Neural cell (in vitro differentiated cells): ENCODE results near the gene ADAM23. TPM values are rescaled to one million over a fixed set of nuclear protein-coding genes. Genes with fewer than 3 reads are reported as not detected.

Experiments used
- H2AFZ ChIP-seq: fragments of 200-600, 300-800 bp; sonication (generic), shearing (Covaris generic); 2 replicates; pipeline ENCODE4 v1.6.0; 2014; ENCODE audit warnings: low read depth, mild to moderate bottlenecking, antibody characterized with exemption, low read length, moderate library complexity
- H3F3A ChIP-seq: fragments of 200-600 bp; shearing (Covaris generic); 2 replicates; pipeline ENCODE4 v1.6.1; 2016; ENCODE audit warnings: mild to moderate bottlenecking, moderate library complexity, mixed read lengths, antibody characterized with exemption, low read length; ENCODE audit not compliant: insufficient read depth, poor library complexity, severe bottlenecking
- H3K27ac ChIP-seq: fragments of 200-600, 300-800 bp; sonication (generic), shearing (Covaris generic); 2 replicates; pipeline ENCODE4 v1.5.1; 2014; ENCODE audit warnings: mild to moderate bottlenecking, low read length, moderate library complexity
- H3K27me3 ChIP-seq: fragments of 300-800, 200-600 bp; sonication (generic), shearing (Covaris generic); 2 replicates; pipeline ENCODE4 v1.6.0; 2014; ENCODE audit warnings: mild to moderate bottlenecking, low read depth, low read length, moderate library complexity; ENCODE audit not compliant: insufficient read depth
- H3K36me3 ChIP-seq: fragments of 300-800, 200-600 bp; sonication (generic), shearing (Covaris generic); 2 replicates; pipeline ENCODE4 v1.5.1; 2014; ENCODE audit warnings: mild to moderate bottlenecking, antibody characterized with exemption, low read length, moderate library complexity; ENCODE audit not compliant: insufficient read depth
- H3K4me2 ChIP-seq: fragments of 300-800, 200-600 bp; sonication (generic), shearing (Covaris generic); 2 replicates; pipeline ENCODE4 v1.6.0; 2014; ENCODE audit warnings: mild to moderate bottlenecking, low read length
- H3K4me3 ChIP-seq: fragments of 300-800, 200-600 bp; sonication (generic), shearing (Covaris generic); 2 replicates; pipeline ENCODE4 v1.5.1; 2014; ENCODE audit warnings: mild to moderate bottlenecking, low read length, moderate library complexity
- H3K79me2 ChIP-seq: fragments of 200-600 bp; shearing (Covaris generic); replicated peaks from 2 replicates; pipeline ENCODE4 v1.6.0; 2014; ENCODE audit warnings: mild to moderate bottlenecking, low read length, moderate library complexity; ENCODE audit not compliant: insufficient read depth
- H3K9ac ChIP-seq: fragments of 300-800, 200-600 bp; sonication (generic), shearing (Covaris generic); 2 replicates; pipeline ENCODE4 v1.6.1; 2016; ENCODE audit warnings: mild to moderate bottlenecking, low read length, mixed read lengths
- H3K9me2 ChIP-seq: fragments of 200-600 bp; shearing (Covaris generic); 2 replicates; pipeline ENCODE4 v1.6.1; 2016; ENCODE audit warnings: mild to moderate bottlenecking, low read length, mixed read lengths; ENCODE audit not compliant: insufficient read depth
- H3K9me3 ChIP-seq: fragments of 200-600, 300-800 bp; sonication (generic), shearing (Covaris generic); 2 replicates; pipeline ENCODE4 v1.6.1; 2016; ENCODE audit warnings: mild to moderate bottlenecking, mixed run types, low read length, moderate library complexity, mixed read lengths
- H4K20me1 ChIP-seq: fragments of 200-600 bp; shearing (Covaris generic); 2 replicates; pipeline ENCODE4 v1.6.1; 2016; ENCODE audit warnings: mild to moderate bottlenecking, mixed run types; ENCODE audit not compliant: insufficient read depth
- EP300 ChIP-seq: fragments of 450-650 bp; conservative IDR thresholded peaks from 2 replicates; pipeline ENCODE4 v1.6.1; 2014; ENCODE audit warnings: antibody characterized with exemption, mild to moderate bottlenecking, moderate library complexity; ENCODE audit not compliant: poor library complexity, severe bottlenecking
- EZH2 ChIP-seq: fragments of 200-600, 300-800 bp; shearing (Covaris generic), sonication (generic); IDR thresholded peaks from 2 replicates; pipeline ENCODE4 v1.6.1; 2014; ENCODE audit warnings: antibody characterized with exemption, low read length, borderline replicate concordance, mild to moderate bottlenecking; ENCODE audit not compliant: insufficient read depth, poor library complexity, severe bottlenecking
- MXI1 ChIP-seq: fragments of 450-650 bp; conservative IDR thresholded peaks from 2 replicates; pipeline ENCODE4 v1.6.1; 2014; ENCODE audit warnings: antibody characterized with exemption, mild to moderate bottlenecking; ENCODE audit not compliant: poor library complexity, severe bottlenecking
- POLR2AphosphoS5 ChIP-seq: IDR thresholded peaks from 2 replicates; pipeline ENCODE4 v1.6.1; 2012
- RAD21 ChIP-seq: fragments of 450-650 bp; conservative IDR thresholded peaks from 2 replicates; pipeline ENCODE4 v1.6.1; 2014; ENCODE audit warnings: antibody characterized with exemption, mild to moderate bottlenecking, moderate library complexity
- SMC3 ChIP-seq: fragments of 450-650 bp; conservative IDR thresholded peaks from 2 replicates; pipeline ENCODE4 v1.6.1; 2014; ENCODE audit warnings: antibody characterized with exemption, mild to moderate bottlenecking, moderate library complexity; ENCODE audit not compliant: poor library complexity
- TAF1 ChIP-seq: IDR thresholded peaks from 2 replicates; pipeline ENCODE4 v1.6.1; 2012; ENCODE audit warnings: low read depth
- polyA plus RNA-seq: library from polyadenylated mRNA; depleted of rRNA; stranded (reverse); fragments of >200 nt; gene quantifications from 2 replicates; pipeline ENCODE4 v1.2.3, GENCODE V29; 2014
- TF ChIP-seq, protein P1 (sequence below): fragments of 450-650 bp; IDR thresholded peaks from 2 replicates; pipeline ENCODE4 v1.5.1; 2014; ENCODE audit warnings: antibody characterized with exemption, mild to moderate bottlenecking, moderate library complexity; ENCODE audit not compliant: poor library complexity, severe bottlenecking
- TF ChIP-seq, protein P2 (sequence below): IDR thresholded peaks from 2 replicates; pipeline ENCODE4 v1.6.1; 2012; ENCODE audit warnings: borderline replicate concordance

Gene ADAM23
- polyA plus RNA-seq, 1 donor from 2014 or later, result 75.2 TPM

DNA sequence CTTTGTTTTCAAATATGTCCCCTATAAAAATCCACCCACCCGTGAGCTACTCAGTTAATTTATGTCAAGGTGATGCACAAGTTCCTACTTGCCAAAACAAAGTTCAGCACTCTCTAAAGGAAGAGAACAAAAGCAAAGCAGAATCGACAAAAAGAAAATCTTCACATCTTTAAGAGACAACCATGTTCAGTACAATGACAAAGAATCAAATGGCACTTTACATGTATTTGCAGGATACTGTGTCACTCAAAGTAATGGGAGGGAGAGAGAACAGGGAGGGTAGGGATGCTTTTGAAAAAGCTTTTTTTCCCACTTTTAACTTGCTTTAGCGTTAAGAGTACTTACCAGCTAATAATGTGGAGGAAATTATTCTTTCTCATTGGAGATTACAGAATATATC, 159.9 kb downstream of the ADAM23 start:
- H3K4me3 ChIP-seq, result no peak overlapping the region
- H3K79me2 ChIP-seq, result no peaks in the 10 kb centered on the region
- H3K4me2 ChIP-seq, result no peak overlapping the region
- H4K20me1 ChIP-seq, result no peaks in the 10 kb centered on the region
- H3K36me3 ChIP-seq, result peaks cover 7% of the 10 kb centered on the region
- TF ChIP-seq POLR2AphosphoS5 (no peak), EP300 (no peak), RAD21 (no peak), EZH2 (no peak), TAF1 (no peak), MXI1 (no peak), SMC3 (no peak)
- TF ChIP-seq, protein P1, sequence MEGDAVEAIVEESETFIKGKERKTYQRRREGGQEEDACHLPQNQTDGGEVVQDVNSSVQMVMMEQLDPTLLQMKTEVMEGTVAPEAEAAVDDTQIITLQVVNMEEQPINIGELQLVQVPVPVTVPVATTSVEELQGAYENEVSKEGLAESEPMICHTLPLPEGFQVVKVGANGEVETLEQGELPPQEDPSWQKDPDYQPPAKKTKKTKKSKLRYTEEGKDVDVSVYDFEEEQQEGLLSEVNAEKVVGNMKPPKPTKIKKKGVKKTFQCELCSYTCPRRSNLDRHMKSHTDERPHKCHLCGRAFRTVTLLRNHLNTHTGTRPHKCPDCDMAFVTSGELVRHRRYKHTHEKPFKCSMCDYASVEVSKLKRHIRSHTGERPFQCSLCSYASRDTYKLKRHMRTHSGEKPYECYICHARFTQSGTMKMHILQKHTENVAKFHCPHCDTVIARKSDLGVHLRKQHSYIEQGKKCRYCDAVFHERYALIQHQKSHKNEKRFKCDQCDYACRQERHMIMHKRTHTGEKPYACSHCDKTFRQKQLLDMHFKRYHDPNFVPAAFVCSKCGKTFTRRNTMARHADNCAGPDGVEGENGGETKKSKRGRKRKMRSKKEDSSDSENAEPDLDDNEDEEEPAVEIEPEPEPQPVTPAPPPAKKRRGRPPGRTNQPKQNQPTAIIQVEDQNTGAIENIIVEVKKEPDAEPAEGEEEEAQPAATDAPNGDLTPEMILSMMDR, result no peak
- TF ChIP-seq, protein P2, sequence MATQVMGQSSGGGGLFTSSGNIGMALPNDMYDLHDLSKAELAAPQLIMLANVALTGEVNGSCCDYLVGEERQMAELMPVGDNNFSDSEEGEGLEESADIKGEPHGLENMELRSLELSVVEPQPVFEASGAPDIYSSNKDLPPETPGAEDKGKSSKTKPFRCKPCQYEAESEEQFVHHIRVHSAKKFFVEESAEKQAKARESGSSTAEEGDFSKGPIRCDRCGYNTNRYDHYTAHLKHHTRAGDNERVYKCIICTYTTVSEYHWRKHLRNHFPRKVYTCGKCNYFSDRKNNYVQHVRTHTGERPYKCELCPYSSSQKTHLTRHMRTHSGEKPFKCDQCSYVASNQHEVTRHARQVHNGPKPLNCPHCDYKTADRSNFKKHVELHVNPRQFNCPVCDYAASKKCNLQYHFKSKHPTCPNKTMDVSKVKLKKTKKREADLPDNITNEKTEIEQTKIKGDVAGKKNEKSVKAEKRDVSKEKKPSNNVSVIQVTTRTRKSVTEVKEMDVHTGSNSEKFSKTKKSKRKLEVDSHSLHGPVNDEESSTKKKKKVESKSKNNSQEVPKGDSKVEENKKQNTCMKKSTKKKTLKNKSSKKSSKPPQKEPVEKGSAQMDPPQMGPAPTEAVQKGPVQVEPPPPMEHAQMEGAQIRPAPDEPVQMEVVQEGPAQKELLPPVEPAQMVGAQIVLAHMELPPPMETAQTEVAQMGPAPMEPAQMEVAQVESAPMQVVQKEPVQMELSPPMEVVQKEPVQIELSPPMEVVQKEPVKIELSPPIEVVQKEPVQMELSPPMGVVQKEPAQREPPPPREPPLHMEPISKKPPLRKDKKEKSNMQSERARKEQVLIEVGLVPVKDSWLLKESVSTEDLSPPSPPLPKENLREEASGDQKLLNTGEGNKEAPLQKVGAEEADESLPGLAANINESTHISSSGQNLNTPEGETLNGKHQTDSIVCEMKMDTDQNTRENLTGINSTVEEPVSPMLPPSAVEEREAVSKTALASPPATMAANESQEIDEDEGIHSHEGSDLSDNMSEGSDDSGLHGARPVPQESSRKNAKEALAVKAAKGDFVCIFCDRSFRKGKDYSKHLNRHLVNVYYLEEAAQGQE, result no peak
- H3K27me3 ChIP-seq, result no peaks in the 10 kb centered on the region
- H3K27ac ChIP-seq, result no peak overlapping the region
- H3K9ac ChIP-seq, result no peak overlapping the region
- no peaks in the 10 kb centered on the region for H3F3A ChIP-seq
- no peak overlapping the region for H2AFZ ChIP-seq
- no peaks in the 10 kb centered on the region for H3K9me3 ChIP-seq
- H3K9me2 ChIP-seq, result no peaks in the 10 kb centered on the region

DNA sequence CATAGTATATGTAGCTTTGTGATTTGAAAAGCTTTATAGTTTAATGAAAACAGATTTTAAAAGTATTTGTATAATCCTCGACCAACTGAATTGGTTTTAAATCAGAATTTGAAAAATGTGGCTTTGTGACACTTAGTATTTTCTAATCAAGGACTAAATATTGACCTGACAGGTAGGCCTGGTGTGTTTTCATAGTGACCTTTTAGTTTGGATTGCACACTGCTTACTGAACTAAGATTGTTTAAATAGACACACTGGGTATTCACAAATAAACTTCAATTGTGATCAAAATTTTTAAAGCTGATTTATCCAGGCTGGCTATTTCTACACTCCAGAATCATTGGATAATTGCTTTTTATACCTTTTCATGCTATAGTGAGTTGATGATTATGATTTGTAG, 167.1 kb downstream of the ADAM23 start:
- H3F3A ChIP-seq, result no peaks in the 10 kb centered on the region
- H3K27me3 ChIP-seq, result no peaks in the 10 kb centered on the region
- no peak overlapping the region for H2AFZ ChIP-seq
- H3K79me2 ChIP-seq, result no peaks in the 10 kb centered on the region
- H3K4me2 ChIP-seq, result no peak overlapping the region
- no peak overlapping the region for H3K4me3 ChIP-seq
- H3K9ac ChIP-seq, result no peak overlapping the region
- H3K27ac ChIP-seq, result no peak overlapping the region
- no peaks in the 10 kb centered on the region for H4K20me1 ChIP-seq
- TF ChIP-seq EP300 (no peak), SMC3 (no peak), RAD21 (no peak), MXI1 (no peak), TAF1 (no peak), EZH2 (no peak), POLR2AphosphoS5 (no peak)
- TF ChIP-seq, protein P1, result no peak
- TF ChIP-seq, protein P2, result no peak
- no peaks in the 10 kb centered on the region for H3K9me3 ChIP-seq
- H3K9me2 ChIP-seq, result no peaks in the 10 kb centered on the region
- no peaks in the 10 kb centered on the region for H3K36me3 ChIP-seq
